Activated naive CD8-positive, alpha-beta T cell treated with anti-CD3 and anti-CD28 coated beads, Interleukin-2, amount 50 U/mL, for 16 hours (primary cell): ENCODE measurements around the gene ZDHHC8.

Experiments
- DNase-seq: peaks from one replicate; pipeline ENCODE4 v3.0.0-alpha.2; 2020; ENCODE audit warnings: low read depth, low spot score

ZDHHC8 gene

DNA sequence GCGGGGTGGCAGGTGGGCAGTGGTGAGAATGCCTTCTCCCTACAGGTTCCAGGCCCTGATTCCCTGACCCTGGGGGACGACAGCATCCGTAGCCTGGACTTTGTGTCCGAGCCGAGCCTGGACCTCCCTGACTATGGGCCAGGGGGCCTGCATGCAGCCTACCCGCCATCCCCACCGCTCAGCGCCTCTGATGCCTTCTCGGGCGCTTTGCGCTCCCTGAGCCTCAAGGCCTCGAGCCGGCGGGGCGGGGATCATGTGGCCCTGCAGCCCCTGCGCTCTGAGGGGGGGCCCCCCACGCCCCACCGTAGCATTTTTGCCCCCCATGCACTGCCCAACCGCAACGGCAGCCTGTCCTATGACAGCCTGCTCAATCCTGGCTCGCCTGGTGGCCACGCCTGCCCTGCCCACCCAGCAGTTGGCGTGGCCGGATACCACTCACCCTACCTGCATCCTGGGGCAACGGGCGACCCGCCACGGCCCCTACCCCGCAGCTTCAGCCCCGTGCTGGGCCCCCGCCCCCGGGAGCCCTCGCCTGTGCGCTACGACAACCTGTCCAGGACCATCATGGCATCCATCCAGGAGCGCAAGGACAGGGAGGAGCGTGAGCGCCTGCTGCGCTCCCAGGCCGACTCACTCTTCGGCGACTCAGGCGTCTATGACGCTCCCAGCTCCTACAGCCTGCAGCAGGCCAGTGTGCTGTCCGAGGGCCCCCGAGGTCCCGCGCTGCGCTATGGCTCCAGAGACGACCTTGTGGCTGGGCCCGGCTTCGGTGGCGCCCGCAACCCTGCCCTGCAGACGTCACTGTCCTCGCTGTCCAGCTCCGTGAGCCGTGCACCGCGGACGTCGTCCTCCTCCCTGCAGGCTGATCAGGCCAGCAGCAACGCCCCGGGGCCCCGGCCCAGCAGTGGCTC lies 11.4 kb downstream of the ZDHHC8 start:
- DNase-seq: no peak

DNA sequence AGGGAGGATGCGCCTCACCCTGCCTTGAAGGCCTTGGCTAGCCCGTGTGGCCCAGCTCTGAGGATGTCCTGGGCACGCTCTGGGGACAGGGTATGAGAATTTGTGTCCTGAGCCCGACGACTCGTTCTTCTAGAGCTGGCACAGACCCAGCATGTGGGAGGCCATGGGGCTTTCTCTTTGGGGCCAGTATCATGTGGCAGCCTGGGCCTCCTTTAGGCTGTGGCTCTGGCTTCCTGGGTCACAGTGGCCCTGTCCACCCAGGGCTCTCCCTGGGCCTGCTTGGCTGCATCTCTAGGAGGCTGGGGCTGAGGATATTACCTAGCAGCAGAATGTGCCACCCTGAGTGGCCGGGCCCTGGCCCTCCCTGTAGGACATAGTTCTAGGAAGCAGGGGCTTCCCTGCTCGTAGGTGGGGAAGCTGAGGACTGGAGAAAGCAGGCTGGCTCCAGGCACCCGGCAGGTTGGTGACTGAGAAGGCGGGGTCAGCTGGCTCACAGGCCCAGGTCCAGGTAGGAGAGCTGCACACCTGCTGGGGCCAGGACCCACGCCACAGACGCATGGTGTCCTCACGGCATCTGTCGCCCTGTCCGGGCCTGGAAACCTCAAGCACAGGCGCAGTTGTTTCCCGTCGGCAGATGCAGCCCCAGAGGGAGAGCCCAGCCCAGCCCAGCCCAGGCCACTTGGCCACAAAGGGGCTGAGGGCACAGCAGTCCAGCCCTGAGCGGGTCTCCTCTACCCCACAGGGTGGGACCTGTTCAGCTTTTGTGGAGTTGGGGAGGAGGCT lies 12.5 kb downstream of the ZDHHC8 start:
- no peak for DNase-seq

DNA sequence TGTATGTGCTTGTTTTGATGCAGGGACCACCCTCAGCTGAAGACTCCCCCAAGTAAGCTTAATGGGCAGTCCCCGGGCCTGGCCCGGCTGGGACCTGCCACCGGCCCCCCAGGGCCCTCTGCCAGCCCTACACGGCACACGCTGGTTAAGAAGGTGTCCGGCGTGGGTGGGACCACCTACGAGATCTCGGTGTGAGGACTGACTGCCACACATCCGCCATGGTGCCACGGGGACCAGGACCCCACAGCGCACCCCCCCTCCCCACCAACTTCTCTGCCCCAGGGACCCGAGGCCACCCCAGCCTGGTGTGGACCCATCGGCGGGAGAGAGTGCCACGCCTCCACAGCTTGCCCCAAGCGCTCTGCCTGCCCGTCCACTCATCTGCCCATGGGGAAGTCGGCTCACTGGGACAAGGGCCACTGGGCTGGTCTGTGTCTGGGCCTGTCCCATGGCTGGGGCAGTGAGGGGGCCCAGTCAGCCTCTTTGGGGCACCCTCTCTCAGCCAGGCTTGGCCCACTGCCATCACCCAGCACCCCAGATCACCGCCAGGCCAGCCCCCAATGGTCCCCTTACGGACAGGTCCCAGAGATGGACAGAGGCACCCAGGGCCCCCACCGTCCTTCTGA lies 13.7 kb downstream of the ZDHHC8 start:
- DNase-seq: no peak

DNA sequence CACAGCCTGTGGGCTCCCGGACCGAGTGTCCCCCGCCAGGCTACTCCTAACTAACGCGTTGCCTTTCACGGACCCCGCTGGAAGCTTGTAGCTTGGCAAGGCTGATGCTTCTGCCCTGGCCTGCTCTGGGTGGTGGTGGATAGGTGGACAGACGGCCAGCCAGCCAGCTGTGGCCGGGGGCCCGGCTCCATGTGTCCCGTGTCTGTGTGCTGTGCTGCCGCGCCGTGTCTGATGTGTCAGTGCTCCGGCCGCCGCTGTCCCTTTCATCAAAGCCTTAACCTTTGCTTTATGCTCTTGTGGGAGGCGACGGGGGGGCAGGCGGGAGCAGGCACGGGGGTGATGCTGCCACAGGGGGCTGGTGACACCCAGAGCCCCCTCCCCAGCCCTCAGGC lies 14.2 kb downstream of the ZDHHC8 start:
- DNase-seq: no peak

DNA sequence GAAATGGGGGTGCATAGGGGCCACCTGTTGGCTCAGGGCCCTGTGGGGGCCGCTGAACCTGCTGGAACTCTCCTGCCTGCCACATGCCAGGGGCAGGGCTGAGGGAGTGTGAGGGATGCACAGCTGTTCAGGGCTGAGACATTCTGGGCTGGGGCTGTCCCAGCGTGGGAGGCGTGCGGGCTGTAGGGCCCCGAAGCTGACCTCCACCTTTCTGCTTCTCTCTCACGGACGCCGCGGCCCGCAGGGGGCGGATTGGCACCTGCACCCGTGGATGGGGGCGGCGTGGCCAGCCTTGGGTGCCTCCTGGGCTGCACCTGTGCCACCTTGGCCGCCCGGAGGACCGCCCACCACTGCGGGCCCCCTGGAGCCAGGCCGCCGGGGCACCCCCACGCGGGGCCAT lies 15.2 kb downstream of the ZDHHC8 start:
- DNase-seq: no peak

DNA sequence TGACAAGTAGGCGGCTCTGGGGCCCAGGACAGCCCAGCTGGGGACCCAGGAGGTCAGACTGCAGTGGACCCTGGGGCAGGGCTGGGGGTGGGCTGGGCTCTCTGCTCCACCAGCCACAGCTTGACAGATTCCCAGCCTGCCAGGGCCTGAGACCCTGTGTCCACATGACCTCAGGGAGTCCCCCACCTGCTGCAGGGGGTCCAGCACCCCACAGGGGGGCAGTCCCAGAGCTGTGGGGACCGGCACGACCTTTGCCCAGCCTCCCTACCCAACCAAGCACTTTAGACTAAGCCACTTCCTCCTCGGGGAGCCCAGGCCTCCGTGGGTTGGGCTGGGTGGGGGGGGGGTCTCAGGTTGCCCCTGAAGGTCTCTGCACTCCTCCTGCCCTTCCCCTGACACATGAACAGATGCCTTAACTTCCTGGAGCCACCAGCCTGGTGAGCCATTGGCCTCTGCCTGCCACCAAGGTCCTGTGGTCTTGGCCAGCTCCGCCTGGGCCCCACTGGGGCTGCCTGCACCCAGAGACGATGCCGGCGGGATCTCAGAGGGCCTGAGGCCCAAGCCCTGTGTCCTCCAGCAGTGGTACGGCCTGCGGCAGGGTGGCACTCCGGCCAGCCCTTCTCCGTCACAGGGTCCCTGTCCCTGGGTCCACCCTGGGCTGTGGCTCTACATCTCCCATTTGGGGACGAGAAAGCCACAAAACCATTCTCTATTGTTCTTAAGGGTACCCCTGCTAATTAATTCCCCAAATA lies 15.8 kb downstream of the ZDHHC8 start:
- no peak for DNase-seq

DNA sequence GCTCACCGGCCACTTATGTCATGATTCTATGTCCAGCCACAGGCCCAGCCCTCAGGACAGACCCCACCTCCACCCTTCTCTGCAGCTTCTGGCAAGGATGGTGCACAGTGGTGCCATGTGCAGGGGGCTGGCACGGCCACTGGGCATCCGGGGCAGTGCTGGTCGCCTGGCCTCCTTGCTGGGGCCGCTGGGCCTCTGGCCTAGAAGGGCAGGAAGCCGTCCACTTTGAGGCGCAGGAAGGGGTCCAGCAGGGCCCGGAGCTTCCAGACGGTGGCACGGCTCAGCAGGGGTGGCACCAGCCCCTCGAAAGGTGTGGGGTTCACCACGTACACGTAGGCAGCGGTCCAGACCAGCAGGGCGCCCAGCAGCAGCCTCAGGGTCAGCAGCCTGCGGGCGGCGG lies 16.8 kb downstream of the ZDHHC8 start:
- DNase-seq: no peak

DNA sequence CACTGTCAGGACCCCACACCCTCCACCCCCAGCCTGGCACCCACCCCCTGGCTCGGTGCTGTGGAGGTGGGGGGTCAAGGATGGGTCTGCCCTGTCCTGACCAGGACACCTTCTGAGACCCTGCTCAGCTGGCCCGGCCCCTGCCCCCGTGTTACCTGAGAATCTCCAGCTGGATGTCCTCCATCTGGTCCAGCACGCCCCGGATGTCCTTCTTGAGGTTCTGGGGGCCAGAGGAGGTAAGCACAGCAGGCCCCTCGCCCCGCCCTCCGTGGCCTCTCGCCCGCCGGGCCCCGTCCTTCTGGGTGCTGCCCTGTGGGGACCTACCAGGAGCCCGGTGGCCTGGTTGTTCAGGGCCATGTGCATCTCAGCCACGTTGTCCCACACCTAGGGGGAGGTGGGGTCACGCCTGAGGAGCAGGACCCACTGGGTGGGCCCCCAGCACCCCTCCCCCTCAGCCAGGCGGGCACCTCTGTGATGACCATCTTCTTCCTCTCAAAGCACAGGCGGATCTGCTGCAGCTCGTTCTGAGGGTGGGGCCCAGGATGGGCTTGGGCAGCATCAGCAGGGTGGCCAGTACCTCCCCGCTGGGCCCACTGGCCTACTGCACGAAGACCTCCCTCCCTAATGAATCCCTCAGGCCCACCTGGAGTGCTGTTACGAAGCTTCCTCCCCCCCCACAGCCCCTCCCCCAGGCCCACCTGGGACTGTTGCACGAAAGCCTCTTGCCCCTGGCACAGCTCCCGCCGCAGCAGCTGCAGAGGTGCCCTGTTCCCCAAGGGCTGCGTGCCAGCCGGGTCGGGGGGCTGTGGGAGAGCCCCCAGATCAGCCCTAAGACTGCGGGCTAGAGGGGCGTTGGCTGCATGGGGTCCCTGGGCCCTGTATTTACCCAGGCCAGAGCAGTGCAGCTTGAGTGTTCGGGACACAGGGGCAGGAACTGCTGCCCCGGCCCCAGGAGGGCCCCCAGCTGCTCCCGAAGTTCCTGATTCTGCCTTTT lies 17.9 kb downstream of the ZDHHC8 start:
- no peak for DNase-seq

DNA sequence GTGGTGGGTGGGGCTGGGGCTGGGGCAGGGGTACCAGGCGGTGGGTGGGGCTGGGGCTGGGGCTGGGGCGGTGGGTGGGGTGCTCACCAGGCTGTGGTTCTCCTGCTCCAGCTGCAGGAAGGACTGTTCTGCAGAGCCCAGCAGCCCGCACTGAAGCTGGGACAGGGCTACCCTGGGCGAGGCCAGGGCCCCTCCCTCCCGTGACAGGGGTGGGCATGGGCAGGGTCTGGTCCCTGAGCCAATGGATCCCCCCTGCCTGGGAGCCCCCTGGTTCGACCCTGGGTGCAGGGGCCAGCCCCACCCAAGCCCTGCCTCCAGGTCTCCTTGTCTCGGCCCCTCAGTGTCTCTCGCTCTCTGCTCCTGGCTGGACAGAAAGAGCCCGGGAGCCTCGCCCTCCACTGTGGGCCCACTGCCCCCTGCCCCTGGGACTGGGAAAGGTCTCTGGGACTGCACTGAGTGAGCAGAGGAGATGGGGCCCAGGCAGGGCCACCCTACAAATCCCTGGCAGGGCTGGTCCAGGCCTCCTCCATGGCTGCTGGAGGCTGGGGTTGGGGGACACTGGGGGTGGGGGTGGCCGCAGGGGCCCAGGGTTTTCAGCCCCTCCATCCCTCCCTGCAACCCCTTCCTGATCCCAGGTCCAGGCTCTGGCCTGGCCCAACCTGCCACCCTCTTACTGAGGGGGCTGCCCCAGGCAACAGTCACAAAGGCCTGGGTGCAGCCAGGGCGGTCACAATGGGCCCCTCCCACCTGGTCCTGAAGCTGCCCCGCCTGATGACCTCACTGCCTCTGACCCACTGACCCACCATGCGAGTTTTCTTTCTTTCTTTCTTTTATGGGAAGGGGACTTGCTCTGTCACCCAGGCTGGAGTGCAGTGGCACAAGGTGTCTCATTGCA lies 19.0 kb downstream of the ZDHHC8 start, which contains the start of gene CCDC188:
Gene CCDC188, minus strand, starts transcription at position 675 of the 895 bp plus-strand sequence. Its CDS starts 69 bp downstream, at position 606.
- no peak for DNase-seq

DNA sequence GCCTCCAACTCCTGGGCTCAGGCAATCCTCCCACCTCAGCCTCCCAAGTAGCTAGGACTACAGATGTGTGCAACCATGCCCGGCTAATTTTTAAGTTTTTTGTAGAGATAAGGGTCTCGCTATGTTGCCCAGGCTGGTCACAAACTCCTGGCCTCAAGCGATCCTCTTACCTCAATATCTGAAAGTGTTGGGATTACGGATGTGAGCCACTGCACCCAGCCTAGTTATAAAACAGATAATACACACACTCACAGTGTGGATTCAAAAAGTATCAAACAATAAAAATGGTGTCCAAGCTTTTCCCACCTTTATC lies 19.6 kb downstream of the ZDHHC8 start:
- DNase-seq: no peak

DNA sequence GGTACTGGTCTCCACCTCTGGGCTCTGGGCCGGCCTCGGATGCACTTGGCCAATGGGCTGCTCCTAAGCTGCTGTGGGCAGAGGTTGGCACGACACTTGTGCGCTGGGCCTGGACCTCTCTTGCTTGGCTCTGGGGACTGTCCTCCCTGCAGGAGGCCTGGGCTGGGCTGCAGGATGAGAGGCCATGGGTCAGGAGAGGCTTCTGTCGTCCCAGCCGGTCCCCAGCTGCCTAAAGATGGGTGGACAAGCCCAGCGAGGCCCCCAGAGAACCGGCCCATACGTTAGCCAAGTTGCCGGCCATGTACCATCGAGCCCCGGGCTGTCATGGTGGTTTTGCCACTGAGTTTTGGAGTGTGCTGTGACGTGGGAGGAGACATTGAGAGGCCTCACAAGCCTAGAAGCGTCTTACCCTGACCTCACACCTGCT lies 20.9 kb downstream of the ZDHHC8 start:
- no peak for DNase-seq

DNA sequence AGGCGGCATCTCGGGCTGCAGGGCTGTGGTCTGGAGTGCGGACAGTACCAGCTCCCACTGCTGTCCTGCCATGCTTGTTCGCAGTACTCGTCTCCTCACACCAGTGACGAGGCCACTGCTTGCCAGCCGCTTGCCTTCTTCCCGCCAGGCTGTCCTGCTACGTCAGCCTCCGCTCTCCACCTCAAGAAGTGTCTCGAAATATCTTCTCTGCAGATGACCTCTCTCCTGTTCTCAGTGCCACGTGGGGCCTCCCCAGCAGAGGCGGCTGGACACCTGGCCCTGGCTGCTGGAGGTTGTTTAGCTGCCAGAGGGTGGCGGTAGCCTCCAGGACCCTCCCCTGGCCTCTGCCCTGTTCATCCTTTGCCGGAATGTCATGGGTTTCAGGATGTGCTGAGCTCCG lies 22.3 kb downstream of the ZDHHC8 start:
- no peak for DNase-seq

DNA sequence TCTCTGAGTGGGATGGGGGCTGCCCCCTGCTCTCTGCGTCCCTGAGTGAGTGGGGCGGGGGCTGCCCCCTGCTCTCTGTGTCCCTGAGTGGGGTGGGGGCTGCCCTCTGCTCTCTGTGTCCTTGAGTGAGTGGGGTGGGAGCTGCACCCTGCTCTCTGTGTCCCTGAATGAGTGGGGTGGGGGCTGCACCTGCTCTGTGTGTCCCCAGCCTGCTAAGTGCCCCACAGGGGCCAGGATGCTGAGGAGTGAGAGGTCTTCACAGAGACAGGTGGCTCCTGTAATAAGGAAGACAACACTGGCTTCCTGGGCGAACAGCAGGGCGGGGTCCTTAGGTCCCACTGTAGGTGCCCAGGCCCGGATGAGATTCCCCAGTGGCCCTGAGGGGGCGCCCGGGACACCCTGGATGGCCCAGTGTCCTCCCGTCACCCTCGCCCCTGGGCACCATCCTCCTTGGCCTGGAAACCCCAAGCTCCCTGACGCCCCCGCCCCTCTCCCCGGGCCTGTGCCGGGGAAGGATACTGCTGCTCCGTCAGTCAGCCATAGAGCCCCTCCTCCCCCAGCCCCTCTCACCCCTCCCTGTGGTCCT lies 23.1 kb downstream of the ZDHHC8 start:
- no peak for DNase-seq

DNA sequence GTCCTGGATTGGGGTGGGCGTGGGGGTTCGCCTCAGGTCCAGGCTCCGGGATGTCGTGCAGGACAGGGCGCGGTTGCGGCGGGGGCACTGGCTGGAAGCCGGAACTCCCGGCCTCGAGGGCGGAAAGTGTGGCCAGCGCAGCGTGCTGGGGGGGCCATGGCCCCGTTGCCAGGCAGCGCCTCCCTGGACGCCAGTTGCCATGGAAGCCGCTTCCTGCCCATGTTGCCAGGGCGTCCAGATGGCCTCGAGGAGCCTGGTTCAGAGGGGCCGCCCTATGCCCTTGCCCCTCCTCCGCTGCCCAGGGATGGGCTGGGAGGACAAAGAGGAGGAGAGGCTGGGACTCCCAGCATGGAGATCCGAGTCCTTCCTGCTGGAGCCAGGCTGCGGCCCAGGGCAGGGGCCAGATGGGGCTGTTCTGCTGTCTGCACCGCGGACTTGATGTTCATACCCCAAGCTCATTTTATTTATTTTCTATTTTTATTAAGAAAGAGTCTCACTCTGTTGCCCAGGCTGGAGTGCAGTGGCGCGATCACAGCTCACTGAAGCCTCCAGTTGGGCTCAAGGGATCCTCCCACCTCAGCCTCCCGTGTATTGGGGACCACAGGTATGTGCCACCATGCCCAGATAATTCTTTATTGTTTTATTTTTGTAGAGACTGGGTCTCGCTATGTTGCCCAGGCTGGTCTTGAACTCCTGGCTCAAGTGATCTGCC lies 23.9 kb downstream of the ZDHHC8 start:
- no peak for DNase-seq

DNA sequence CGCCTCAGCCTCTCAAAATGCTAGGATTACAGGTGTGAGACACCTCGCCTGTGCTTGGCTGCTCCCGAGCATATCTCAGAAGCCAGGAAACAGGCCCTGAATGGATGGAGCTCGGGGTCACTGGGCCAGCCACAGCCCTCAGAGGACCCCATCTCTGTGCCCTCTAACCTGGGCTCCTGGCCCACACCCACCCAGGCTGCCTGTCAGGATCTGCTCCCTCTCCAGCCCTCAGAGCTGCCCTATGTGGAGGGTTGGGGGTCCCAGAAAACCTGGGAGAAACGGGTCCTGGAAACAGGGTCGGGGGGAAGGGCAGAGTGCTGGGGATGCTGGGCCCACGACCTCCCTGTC lies 24.4 kb downstream of the ZDHHC8 start:
- no peak for DNase-seq

DNA sequence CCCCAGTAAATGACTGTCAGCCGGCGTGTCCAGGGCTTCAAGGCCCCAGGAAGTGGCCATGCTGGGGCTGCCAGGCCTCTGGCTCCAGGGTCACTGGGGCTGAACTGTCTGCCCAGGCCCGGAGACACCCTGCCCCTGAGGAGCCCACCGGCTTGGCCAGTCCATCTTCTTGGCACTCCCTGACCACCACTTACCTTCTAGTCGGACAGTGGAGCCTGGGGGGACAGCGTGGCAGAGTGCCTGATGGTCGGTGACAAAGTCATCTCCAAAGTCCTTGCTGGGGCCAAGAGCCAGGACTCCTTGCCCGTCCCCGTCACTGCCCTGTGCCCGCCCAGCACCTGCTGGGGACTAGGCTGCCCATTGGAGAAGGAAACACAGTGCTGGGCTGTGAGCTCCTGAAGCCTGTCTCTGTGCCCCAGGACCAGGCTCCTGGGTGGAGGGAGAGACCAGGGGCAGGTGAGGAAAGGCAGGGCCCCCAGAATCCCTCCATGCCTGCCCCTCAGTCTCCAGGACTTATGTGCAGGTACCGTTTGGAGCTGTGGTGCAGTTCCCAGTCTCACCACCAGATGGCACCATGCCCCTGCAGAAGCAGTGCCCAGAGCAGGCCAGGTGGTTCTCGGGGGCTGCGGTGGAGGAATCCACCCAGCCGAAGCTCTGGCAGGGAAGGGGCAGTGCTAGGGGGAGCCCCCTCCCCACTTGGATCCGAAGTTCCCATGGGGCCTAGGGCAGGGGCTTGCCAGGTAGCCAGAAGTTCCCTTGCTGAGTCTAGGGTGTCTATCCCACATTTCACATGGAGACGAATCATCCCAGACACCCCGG lies 25.2 kb downstream of the ZDHHC8 start:
- DNase-seq: peak; percentile 73

DNA sequence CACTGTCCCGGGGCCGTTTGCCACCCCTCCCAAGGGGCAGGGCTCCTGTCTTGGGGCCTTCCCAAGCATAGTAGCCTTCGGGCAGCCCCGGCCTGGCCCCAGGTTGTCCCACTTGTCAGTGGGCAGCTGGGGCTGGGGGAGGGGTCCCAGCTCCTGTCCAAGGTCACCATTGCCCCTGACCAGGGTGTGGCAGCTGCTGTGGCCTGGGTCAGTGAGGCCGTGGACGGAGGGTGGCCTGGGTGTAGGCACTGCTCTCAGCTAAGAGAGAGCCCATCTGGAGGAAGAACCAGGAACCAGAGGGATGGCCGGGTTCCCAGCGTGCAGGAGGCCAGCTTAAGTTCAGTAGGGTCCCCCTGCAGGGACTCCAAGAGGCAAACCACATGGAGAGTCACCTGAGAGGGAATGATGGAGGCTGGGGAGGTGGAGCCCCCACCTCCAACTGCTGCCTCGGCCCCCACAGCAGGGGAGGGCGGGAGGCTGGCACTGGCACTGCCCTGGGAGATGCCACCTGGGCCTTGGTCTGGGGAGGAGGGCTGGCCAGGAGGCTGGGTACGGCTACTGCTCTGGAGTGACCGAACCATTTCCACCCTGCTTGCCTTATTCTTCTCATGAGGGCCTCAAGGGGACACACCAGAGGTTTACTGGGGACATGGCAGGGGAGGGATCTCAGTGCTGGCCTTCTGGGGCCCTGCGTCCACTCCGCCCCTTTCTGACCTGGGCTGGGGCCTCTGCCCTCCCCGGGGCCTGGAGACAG lies 26.0 kb downstream of the ZDHHC8 start:
- no peak for DNase-seq
